ENCODE data around the gene NAXE.

DNA sequence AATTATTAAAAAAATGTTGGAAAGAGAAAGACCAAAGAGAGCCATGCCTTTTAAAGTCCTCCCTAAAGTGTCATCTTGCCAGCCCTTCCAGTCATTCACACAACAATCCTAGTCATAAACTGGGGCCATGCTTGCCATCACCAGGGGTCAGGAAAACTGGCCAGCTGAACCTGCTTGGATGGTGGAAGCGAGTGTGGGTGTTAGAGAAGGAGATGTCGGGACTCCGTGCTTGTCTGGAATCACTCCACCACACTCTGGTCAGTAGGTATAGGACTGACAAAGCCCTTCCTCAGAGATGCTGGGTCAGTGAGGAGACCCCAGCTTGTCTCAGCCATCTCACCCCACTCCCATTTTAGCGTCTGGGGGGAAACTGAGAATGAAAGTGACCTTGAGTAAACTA, 24.4 kb downstream of the NAXE start:
- TF ChIP-seq, protein P1, sequence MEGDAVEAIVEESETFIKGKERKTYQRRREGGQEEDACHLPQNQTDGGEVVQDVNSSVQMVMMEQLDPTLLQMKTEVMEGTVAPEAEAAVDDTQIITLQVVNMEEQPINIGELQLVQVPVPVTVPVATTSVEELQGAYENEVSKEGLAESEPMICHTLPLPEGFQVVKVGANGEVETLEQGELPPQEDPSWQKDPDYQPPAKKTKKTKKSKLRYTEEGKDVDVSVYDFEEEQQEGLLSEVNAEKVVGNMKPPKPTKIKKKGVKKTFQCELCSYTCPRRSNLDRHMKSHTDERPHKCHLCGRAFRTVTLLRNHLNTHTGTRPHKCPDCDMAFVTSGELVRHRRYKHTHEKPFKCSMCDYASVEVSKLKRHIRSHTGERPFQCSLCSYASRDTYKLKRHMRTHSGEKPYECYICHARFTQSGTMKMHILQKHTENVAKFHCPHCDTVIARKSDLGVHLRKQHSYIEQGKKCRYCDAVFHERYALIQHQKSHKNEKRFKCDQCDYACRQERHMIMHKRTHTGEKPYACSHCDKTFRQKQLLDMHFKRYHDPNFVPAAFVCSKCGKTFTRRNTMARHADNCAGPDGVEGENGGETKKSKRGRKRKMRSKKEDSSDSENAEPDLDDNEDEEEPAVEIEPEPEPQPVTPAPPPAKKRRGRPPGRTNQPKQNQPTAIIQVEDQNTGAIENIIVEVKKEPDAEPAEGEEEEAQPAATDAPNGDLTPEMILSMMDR (IDR thresholded peaks at IDR 0.05; ENCODE audit: poor library complexity, severe bottlenecking): no peak
- TF ChIP-seq EZH2 (IDR thresholded peaks at IDR 0.05; ENCODE audit: borderline replicate concordance, insufficient read depth, low read length, poor library complexity, severe bottlenecking) (no peak), MXI1 (conservative IDR thresholded peaks at IDR 0.05; ENCODE audit: poor library complexity, severe bottlenecking) (no peak), TAF1 (IDR thresholded peaks at IDR 0.05; ENCODE audit: low read depth) (no peak), RAD21 (conservative IDR thresholded peaks at IDR 0.05) (no peak)

All from neural cell (in vitro differentiated cells).